ENCODE results near the gene ITGB3. TPM values are rescaled to one million over a fixed set of nuclear protein-coding genes. Genes with fewer than 3 reads are reported as not detected.

Gene ITGB3
- total and polyA plus RNA-seq, 9 donors, result 1.7 to 9.4 (median 2.9) TPM

DNA sequence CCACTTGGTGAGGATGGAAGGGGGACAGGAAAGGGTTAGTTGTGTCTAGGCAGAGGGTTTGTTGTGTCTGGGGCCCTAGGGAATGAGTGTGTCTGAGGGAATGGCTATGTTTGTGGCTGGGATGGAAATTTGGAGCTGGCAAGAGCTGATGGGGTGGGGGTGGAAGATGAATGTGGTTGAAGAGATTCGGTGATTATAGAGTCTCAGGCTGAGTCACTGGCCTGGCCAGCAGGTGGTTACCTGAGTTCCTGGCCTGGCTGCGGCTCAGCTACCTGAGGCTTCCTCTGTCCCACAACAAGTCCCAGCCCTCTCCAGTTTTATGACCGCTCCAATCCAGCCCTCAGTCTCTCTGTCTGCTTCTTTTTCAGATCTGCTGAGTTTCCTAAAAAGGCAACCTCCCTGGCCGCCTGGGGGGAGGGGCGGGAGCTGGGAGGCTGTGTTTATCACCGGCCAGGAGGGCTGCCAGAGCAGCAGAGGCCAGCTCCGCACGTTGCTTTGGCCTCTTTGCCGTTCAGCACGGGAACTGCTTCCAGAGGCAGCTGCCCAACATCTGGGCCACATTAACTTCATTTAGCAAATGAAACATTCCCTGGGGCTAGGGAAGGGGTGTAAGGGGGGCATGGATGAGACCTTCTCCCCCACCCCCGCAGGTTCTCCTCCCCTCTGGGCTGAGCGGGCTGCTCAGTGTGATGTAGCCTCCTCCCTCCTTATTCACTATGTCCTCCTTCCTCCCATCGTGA, 21.8 kb downstream of the ITGB3 start:
- Histone ChIP-seq H3K27ac (peak overlapping the region; percentile 51 to 79), H3K9me3 (no peaks in the 10 kb centered on the region), H3K4me3 (no peak overlapping the region), H3K27me3 (no peaks in the 10 kb centered on the region), H3K36me3 (no peaks in the 10 kb centered on the region), H3K4me1 (ENCODE audit: insufficient read depth) (peaks cover 38% of the 10 kb centered on the region)
- peak; percentile 92 to 97 (median 95) for DNase-seq
- 3 to 6% (median 5%) methylated on average over 13 of the region's 13 CpGs for WGBS, 3 donors
- intact Hi-C loops (cut with DNase I), result no loop called here
- no peak for TF ChIP-seq POLR2A (IDR thresholded peaks at IDR 0.05)

DNA sequence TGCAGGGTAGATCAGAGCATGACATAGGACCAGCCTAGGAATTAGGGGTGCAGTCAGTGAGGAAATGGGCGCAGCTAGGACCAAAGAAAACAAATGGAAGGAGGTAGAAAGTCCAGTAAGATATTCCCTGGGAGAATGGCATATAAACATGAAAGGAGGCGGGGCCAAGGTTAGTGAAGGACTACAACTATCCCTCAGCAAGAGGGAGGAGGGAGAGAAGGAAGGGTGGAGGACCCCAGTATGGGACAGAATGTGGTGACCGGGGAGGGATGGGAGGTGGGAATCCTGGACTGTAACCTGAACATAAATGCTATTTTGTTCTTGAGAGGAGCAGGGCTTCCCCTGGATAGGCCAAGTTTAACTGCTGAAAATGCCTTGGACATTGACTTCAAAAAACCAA, 22.8 kb downstream of the ITGB3 start:
- H3K36me3 ChIP-seq, result no peaks in the 10 kb centered on the region
- DNase-seq, result no peak
- intact Hi-C loops (cut with DNase I), result no loop called here
- peaks cover 38% of the 10 kb centered on the region for H3K4me1 ChIP-seq (ENCODE audit: insufficient read depth)
- 75 to 81% (median 77%) methylated on average over 3 of the region's 3 CpGs for WGBS, 3 donors
- H3K27me3 ChIP-seq, result no peaks in the 10 kb centered on the region
- H3K4me3 ChIP-seq, result no peak overlapping the region
- TF ChIP-seq POLR2A (IDR thresholded peaks at IDR 0.05), result no peak
- TF ChIP-seq, protein P1, sequence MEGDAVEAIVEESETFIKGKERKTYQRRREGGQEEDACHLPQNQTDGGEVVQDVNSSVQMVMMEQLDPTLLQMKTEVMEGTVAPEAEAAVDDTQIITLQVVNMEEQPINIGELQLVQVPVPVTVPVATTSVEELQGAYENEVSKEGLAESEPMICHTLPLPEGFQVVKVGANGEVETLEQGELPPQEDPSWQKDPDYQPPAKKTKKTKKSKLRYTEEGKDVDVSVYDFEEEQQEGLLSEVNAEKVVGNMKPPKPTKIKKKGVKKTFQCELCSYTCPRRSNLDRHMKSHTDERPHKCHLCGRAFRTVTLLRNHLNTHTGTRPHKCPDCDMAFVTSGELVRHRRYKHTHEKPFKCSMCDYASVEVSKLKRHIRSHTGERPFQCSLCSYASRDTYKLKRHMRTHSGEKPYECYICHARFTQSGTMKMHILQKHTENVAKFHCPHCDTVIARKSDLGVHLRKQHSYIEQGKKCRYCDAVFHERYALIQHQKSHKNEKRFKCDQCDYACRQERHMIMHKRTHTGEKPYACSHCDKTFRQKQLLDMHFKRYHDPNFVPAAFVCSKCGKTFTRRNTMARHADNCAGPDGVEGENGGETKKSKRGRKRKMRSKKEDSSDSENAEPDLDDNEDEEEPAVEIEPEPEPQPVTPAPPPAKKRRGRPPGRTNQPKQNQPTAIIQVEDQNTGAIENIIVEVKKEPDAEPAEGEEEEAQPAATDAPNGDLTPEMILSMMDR (IDR thresholded peaks at IDR 0.05), result no peak
- H3K27ac ChIP-seq, result peak overlapping the region; percentile 51 to 79
- H3K9me3 ChIP-seq, result no peaks in the 10 kb centered on the region

DNA sequence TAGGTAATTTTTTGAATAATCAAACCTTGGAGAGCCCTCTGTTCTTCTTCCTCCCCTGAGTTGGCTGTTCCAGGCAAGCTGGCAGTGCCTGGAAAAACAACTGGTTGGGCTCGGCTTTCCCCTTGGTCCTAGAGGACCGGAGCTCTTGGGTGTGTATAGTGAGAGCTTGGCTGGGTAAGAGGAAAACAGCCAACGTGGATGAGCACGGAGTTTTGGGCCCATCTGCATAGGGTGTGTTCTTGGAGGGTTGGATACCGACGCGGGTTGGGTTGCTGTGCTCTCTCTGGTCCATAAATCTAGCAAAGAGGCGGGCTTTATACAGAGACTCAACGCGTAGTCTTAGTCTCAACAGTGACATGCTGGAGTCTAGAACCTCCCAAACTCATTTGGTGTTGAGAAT, 23.2 kb downstream of the ITGB3 start:
- Histone ChIP-seq H3K9me3 (no peaks in the 10 kb centered on the region), H3K4me3 (no peak overlapping the region), H3K36me3 (no peaks in the 10 kb centered on the region), H3K4me1 (ENCODE audit: insufficient read depth) (peaks cover 38% of the 10 kb centered on the region), H3K27me3 (no peaks in the 10 kb centered on the region), H3K27ac (peak overlapping the region; percentile 51 to 79)
- TF ChIP-seq EP300 (IDR thresholded peaks at IDR 0.05) (no peak), POLR2A (IDR thresholded peaks at IDR 0.05) (no peak)
- TF ChIP-seq, protein P1 (IDR thresholded peaks at IDR 0.05), result no peak
- WGBS, 3 donors, result 20 to 29% (median 24%) methylated on average over 10 of the region's 10 CpGs
- intact Hi-C loops (cut with DNase I), result no loop called here
- peak; percentile 66 to 75 (median 69) for DNase-seq

DNA sequence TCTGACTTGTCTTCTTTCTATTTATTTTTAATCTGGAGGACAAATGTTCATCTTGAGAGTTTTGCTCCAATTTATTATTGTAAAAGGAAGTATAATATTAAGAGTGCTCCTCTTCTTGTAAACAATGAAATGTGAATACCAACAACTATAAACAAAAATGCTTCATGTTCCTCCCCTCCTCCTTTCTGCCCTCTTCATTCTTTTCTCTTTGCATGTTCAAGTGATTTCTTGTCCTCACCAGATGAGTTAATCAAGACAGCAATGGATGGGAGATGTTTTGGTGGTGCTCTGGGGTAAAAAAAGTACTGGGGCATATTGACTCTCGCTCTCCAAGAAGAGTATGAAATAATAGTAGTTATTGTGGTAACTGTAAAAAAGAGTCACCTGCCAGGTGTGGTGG, 24.3 kb downstream of the ITGB3 start:
- intact Hi-C loops (cut with DNase I), result no loop called here
- Histone ChIP-seq H3K4me3 (no peak overlapping the region), H3K36me3 (no peaks in the 10 kb centered on the region), H3K27ac (peak overlapping the region in 1 of 2 donors; percentile 79), H3K4me1 (ENCODE audit: insufficient read depth) (peaks cover 38% of the 10 kb centered on the region), H3K9me3 (no peaks in the 10 kb centered on the region), H3K27me3 (no peaks in the 10 kb centered on the region)
- no peak for DNase-seq
- TF ChIP-seq EP300 (IDR thresholded peaks at IDR 0.05), result no peak
- TF ChIP-seq, protein P1 (IDR thresholded peaks at IDR 0.05), result no peak
- TF ChIP-seq POLR2A (IDR thresholded peaks at IDR 0.05), result no peak
- WGBS, 3 donors, result 90 to 97% (median 92%) methylated on average over 1 of the region's 1 CpG

DNA sequence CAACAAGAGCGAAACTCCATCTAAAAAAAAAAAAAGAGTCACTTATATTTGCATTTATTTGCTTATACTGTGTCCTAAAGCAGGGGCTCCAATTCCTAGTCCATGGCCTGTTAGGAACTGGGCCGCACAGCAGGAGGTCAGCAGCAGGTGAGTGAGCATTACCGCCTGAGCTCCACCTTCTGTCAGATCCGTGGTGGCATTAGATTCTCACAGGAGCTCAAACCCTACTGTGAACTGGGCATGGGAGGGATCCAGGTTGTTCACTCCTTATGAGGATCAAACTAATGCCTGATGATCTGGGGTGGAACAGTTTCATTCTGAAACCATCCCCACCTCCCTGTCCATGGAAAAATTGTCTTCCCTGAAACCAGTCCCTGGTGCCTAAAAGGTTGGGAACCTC, 24.9 kb downstream of the ITGB3 start:
- Histone ChIP-seq H3K27ac (peak overlapping the region; percentile 31 to 80), H3K36me3 (no peaks in the 10 kb centered on the region), H3K9me3 (no peaks in the 10 kb centered on the region), H3K4me3 (no peak overlapping the region), H3K27me3 (no peaks in the 10 kb centered on the region), H3K4me1 (ENCODE audit: insufficient read depth) (peaks cover 38% of the 10 kb centered on the region)
- intact Hi-C loops (cut with DNase I), result no loop called here
- WGBS, 3 donors, result 76 to 83% (median 83%) methylated on average over 4 of the region's 4 CpGs
- DNase-seq, result no peak
- TF ChIP-seq, protein P1 (IDR thresholded peaks at IDR 0.05), result no peak
- no peak for TF ChIP-seq EP300 (IDR thresholded peaks at IDR 0.05)
- TF ChIP-seq POLR2A (IDR thresholded peaks at IDR 0.05), result no peak

All from ovary (tissue), 9 donors.